Amniotic epithelial cell (primary cell): ENCODE results near the gene TAS2R7.
"Not testable (repeated sequence)": the region's sequence is repeated elsewhere in the genome, so short reads cannot be mapped to it uniquely, and the experiment has no call there.

Source experiments
- DNase-seq: peaks from one replicate; pipeline ENCODE4 v3.0.0-alpha.2; 2010; ENCODE audit warnings: low read depth

Gene TAS2R7, protein sequence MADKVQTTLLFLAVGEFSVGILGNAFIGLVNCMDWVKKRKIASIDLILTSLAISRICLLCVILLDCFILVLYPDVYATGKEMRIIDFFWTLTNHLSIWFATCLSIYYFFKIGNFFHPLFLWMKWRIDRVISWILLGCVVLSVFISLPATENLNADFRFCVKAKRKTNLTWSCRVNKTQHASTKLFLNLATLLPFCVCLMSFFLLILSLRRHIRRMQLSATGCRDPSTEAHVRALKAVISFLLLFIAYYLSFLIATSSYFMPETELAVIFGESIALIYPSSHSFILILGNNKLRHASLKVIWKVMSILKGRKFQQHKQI

GRCh38 chr12:10802587-10802986 lies at the start of gene TAS2R7:
TSS of gene TAS2R7 (minus strand) at chr12:10802627. CDS start at chr12:10802570, 57 bp downstream.
- no peak for DNase-seq

DNA sequence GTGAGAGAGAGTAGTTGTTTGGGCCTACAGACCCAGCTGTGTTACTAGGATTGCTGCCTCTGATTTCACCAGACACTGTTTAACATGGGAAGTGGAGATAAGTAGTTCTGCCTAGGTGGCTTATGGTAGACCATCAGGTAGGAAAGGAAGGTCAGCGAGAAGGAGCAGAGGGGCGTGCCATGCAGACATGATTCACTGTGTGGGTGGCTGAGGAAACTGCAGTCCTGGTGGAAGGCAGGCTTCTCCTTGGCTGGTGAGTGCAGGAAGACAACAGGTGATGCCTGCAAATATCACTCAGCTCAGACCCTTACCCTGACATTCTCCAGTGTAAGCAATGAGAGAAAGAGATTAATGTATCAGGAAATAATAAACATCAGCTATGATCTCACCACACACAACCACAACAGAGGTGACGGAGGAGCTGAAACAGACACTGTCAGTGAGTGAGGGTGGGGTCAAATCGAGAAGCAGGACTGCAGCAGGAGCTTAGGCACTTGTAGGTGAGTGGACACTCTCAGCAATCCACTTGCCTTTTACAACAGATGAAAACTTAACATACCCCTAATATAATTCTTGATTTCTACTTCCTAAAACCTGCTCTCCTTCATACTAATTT lies 48.9 kb upstream of the TAS2R7 start:
- DNase-seq = no peak

DNA sequence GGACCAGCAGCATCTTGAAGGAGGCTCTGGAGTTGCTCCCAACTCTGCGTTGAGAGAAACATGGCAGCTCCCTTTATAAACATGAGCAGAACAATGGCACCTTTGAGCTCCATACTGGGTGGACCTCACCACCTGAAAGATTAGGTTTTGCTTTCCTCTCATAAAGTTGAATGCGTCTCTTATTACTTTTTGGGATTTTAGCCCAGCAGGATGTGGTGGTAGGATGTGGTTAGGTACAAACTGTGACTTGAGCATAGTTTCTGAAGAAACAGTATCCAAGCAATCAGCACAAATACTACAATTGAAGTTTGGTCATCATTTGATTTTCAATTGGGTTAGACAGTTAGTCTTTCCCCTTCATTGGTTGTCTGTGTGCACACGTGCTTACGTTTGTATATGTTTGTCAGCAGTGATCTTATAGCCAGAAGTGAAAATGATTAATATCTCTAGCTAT lies 47.0 kb upstream of the TAS2R7 start, which contains the start of gene PRR4:
PRR4 (minus strand) TSS at position 51 of the 454 bp plus-strand sequence; CDS start at position 13, 38 bp downstream.
- DNase-seq = no peak

DNA sequence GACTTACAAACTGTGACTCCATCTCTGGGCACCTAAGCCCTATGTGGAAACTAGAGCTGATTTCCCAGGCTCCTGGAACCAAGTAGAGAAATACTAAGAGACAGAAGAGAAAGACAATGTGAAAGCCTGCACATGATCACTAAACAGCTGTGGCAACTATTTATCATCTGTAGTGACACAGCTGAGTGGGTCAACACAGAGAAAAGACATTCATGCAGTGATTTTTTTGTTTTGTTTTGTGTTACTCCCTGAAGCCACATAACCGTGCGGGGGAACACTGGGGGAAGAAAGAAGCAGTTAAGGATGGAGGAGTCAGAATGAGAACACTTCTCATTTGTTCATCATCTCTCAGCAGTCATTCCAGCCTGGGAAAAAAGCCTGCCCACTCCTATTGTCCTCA lies 45.3 kb upstream of the TAS2R7 start:
- DNase-seq = no peak

GRCh38 chr12:10842862-10843261 lies 40.4 kb upstream of the TAS2R7 start:
- DNase-seq = no peak

DNA sequence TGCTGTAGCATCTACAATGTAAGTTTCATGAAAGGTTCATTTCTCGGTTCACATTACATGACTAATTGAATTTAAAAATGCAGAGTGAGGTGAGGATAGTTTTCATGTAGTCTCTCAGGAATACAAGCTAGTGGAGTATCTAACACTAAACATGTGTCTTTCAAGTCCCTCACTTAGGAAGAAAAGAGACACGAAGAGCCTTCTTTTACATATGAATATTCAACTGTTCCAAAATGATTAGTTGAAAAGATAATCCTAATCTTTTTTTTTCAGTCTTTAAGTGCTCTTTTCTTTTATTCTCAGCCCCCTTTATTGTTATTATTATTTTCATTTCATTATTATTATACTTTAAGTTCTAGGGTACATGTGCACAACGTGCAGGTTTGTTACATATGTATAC lies 36.0 kb upstream of the TAS2R7 start:
- DNase-seq = no peak

DNA sequence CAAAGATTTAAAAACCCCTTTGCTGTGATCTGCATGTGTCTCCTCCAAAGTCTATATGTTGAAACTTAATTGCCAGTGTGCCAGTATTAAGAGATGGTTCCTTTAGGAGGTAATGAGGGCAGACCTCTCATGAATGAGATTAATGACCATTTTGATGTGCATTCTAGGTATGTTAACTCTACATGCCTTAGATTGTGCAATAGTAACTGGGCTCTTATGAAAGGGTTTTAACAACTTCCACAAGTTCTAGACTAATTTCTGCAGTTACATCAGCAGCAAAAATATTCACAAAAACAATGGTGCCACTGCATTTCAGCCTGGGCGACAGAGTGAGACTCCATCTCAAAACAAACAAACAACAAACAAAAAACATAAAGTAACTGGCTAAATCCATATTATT lies 27.6 kb upstream of the TAS2R7 start:
- peak; percentile 55 for DNase-seq

GRCh38 chr12:10826258-10826657 lies 23.8 kb upstream of the TAS2R7 start, which contains the start of gene TAS2R10:
TSS of gene TAS2R10 (minus strand) at chr12:10826358. CDS start at chr12:10826269, 89 bp downstream.
- no peak for DNase-seq

- DNase-seq = no peak
Observed at GRCh38 chr12:10824957-10825356, 22.5 kb upstream of the TAS2R7 start.

- DNase-seq = no peak
Observed at GRCh38 chr12:10811883-10812536, 9.6 kb upstream of the TAS2R7 start.

DNA sequence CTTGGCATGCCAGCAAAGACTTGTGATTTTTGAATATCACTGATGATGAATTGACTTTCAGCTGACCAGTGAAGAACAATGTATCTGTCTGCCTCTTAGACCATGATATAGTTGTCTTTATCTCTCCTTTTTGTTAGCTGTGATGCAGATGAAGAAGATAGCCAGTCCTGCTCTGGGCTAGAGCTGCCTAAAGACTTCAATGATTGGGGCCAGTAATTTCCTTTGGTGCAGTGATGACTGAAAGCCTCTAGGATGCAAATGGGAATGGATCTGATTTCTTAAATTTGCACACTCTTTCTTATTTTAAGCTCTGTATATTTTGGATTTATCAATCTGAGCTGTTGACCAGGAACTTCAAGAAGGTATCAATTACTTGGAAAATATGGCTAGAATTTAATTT lies 7.6 kb upstream of the TAS2R7 start, which contains the start of gene TAS2R9:
TAS2R9 (minus strand) TSS at position 101 of the 400 bp plus-strand sequence; CDS start at position 8, 93 bp downstream.
- no peak for DNase-seq

DNA sequence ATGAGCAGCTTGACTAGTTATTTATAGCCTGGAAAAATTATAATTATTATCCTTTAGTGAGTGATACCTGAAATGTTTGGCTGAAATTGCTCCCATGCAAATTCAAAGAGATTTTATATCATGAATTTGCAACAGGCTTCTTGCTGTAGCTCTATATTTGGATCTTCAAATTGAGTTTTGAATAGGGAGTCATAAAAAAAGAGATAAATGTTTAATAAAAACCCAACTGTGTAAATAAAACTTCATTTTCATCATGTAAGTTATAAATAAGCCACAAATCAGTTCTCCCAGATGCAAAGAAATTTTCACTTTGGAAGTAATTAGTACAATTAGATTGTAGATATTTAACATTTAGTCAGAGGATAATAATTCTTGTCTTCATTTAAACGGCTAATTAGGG lies 4.8 kb upstream of the TAS2R7 start, which contains the start of gene TAS2R8:
TAS2R8 (minus strand) TSS at position 101 of the 400 bp plus-strand sequence. CDS start 306 bp downstream, outside the sequence.
- DNase-seq = no peak

DNA sequence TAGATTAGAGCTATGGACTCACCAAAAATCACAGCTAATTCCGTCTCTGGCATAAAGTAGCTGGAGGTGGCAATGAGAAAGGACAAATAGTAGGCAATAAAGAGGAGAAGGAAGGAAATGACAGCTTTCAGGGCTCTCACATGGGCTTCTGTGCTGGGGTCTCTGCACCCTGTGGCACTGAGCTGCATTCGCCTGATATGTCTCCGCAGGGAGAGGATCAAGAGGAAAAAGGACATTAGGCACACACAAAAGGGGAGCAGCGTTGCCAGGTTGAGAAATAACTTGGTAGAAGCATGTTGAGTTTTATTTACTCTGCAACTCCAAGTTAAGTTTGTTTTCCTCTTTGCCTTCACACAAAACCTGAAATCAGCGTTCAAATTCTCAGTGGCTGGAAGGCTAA lies 686 bp downstream of the TAS2R7 start:
- DNase-seq = no peak

DNA sequence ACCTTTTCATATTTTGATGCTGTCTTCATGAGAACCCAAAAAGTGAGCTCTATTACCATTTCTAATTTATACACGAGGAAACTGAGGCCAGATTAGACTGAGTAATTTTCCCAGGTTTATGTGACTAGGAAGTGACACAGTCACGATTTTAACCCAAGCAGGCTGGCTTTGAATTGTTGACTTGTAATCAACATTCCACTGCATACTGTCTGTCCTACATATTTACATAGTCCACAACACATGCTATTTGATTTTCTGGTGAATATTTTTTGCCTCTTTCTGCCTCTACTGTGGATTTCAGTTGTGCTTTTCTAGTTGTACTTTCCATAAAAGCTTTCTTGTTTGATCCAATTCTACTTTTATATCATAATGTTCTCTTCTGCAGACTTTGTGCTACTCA lies 8.2 kb downstream of the TAS2R7 start:
- no peak for DNase-seq

DNA sequence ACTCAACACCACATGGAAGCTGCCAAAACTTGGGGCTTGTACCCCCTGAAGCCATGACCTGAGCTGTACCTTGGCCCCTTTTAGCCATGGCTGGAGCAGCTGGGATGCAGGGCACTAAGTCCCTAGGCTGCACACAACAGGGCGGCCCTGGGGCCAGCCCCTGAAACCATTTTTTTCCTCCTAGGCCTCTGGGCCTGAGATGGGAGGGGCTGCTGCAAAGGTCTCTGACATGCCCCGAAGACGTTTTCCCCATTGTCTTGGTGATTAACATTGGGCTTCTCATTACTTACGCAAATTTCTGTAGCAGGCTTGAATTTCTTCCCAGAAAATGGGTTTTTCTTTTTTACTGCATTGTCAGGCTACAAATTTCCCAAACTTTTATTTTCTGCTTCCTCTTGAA lies 10.7 kb downstream of the TAS2R7 start:
- not testable (repeated sequence) for DNase-seq

DNA sequence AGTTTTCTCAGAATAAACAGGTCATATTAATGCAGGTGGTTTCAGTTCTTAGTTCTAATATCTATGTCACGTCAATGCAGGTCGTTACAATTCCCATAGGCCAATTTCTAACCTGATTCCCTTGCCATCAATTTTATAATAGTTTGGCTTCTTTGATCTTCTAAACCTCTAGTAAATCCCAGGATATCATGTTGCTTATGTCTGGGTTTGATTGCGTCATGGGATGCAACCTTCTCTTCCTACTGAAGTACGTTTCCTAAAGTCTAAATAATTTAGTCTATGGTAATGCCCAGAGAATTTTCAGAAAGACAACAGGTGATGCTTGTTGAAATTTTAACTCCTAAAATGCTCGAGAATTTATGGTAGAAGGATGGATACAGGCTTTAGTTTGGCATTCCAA lies 19.2 kb downstream of the TAS2R7 start:
- DNase-seq = peak; percentile 2

DNA sequence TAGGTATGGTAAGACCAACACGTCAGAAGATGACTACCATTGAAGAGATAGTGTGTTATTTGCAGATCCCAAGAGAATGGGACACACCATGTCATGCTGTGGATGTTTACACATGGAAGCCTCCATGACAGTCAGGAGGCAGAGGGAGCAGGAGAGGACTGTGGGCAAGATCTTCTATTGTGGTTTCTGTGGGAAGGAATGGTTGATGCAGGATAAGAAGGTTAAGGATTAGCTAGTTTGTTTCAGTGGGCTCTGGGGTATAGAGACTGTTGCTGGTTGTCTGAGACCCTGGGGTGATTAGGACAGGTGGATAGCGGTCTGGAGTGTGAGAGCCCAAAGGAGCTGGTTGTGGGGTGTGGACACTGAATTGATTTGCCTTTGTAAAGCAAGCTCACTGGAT lies 23.3 kb downstream of the TAS2R7 start:
- no peak for DNase-seq

GRCh38 chr12:10771132-10771733 lies 31.2 kb downstream of the TAS2R7 start:
- peak; percentile 37 for DNase-seq

DNA sequence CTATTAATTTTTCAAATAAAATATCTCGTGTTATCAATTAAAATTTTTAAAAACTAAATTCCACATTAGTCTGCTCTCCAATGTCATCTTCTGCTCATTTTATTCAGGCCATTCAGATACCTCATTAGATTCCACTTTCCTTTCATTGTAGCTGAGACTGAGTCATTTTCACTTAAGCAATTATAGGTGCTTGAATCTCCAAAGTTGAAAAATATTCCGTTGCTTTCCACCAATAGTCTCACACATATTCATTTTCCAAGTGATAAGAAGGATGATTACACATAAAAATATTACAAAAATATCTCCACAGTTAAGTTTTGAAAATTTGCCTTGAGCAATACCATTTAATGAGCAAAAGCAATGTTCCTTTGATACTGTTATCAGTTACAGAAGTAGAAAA lies 42.8 kb downstream of the TAS2R7 start:
- DNase-seq = peak; percentile 36

GRCh38 chr12:10756194-10756593 lies 46.2 kb downstream of the TAS2R7 start:
- no peak for DNase-seq

DNA sequence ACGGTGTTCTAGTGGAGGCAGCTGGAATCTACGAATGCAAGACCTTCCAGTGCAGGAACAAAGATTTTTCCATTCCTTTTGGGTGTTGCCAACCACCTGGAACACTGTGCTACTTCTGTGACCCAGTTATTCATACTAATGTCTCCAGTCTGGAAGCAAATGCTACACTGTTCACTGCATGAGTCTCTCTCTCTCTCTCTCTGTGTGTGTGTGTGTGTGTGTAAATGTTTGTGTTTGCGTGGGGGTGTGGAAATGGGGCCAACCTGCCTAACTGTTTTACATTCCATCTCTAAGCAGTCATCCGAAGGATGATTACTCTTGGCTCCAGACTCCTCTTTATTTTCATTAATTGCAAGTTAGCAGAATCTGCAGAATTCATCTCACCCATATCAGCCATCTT lies 49.4 kb downstream of the TAS2R7 start:
- peak; percentile 83 for DNase-seq
